DMS 273 treated with DMSO at 0.1 percent for 48 hours (cell line): Measurements from ENCODE around the gene LILRB1.
"Not testable (repeated sequence)": the region's sequence is repeated elsewhere in the genome, so short reads cannot be mapped to it uniquely, and the experiment has no call there.

Experiments used
- DNase-seq: peaks from one replicate; lab custom pipeline; 2025; lab: John Stamatoyannopoulos, UW

Gene LILRB1

GRCh38 chr19:54624934-54625730, 5.2 kb upstream of the LILRB1 start:
- DNase-seq: not testable (repeated sequence)

- no peak for DNase-seq
These were observed 3.5 kb upstream of the LILRB1 start for GRCh38 chr19:54626757-54627156.

DNA sequence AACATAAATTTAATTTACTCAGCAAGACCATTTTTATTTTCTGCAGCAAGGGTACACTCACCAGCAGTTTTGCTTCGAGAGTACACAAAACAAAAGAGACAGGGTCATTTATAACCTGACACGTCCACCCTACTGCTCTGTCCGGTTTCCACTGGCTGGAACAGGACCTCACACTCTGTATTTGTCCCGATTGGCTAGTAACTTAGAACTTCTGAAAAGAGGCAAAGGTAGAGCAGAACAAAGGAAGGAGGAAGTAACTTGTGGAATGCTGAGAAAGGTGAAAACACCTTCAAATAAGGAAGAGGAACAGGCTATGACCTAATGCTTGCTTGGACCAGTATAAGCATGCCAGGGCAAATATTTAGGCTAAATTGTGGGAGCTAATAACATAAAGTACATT, 2.4 kb upstream of the LILRB1 start:
- not testable (repeated sequence) for DNase-seq

DNA sequence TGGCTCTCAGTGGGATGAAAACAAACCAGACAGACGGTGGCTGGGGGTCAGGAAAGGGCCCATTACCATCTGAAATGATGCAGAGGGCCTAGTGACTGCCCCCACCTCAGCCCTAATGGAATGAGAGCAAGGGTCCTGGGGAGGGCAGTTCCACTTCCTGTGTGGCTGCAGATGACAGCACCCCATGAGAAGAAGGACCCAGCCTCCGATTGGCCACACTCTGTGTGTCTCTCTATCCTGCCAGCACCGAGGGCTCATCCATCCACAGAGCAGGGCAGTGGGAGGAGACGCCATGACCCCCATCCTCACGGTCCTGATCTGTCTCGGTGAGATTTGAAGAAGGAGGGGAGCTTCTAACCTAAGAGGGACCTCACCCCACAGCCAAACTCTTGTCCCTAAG, 498 bp downstream of the LILRB1 start:
- no peak for DNase-seq

- DNase-seq: not testable (repeated sequence)
These were observed 1.4 kb downstream of the LILRB1 start for GRCh38 chr19:54631489-54632337.

GRCh38 chr19:54632517-54632916, 2.2 kb downstream of the LILRB1 start:
- DNase-seq: not testable (repeated sequence)

- no peak for DNase-seq
These were observed 3.1 kb downstream of the LILRB1 start for GRCh38 chr19:54633401-54633800.

- not testable (repeated sequence) for DNase-seq
These were observed 5.8 kb downstream of the LILRB1 start for GRCh38 chr19:54636081-54636480.

DNA sequence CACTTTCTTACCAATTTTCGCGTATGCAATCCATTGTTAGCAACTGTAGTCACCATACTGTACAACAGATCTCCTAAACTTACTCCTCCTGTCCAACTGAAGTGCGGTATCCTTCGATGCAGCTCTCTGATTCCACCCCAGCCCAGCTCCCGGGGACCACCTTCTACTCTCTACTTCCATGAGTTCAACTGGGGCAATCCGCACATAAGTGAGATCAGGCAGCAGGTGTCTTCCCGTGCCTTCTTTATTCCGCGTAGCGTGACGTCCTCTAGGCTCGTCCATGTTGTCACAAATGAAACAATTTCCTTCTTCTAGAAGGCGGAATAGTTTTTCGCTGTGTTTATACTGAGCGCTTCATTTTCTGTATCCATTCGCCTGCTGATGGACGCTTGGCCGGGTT, 8.4 kb downstream of the LILRB1 start:
- no peak for DNase-seq

DNA sequence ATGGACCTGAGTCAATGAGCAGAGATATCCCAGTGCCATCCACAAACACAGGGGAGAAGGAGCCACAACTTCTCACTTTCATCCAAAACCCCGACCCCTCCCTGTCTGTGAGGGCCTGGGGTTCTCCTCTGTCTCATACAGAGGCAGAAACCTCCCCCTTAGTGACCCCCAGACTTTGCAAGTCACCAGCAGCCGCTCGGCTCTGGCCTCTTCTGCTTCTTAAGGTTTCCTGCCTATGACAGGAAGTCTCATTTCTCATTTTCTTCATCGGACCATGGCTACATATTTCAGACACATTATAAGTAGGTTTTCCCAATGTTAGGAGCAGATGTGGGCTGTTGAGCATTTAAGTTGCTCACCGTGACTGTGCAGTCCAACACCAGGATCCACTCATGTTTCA, 12.7 kb downstream of the LILRB1 start:
- DNase-seq: not testable (repeated sequence)

DNA sequence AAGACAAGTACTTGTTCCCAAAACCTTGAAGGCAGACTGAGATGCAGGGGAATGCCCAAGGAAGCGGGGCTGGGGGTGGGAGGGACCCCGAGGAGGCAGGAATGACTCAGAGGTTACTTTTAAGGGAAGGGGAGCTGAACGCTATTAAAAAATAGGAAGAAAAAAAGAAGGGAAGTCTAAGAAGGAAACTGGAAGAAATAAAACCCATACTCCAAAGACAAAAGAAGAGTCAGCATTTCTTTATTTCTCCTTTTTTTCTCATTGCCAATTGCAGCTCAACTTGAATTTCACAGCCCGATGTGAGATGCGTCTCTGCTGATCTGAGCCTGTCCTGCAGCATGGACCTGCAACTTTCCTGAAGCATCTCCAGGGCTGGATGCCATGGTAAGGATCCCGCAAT, 13.3 kb downstream of the LILRB1 start:
- DNase-seq: not testable (repeated sequence)

GRCh38 chr19:54644056-54644455, 13.8 kb downstream of the LILRB1 start:
- DNase-seq: no peak

DNA sequence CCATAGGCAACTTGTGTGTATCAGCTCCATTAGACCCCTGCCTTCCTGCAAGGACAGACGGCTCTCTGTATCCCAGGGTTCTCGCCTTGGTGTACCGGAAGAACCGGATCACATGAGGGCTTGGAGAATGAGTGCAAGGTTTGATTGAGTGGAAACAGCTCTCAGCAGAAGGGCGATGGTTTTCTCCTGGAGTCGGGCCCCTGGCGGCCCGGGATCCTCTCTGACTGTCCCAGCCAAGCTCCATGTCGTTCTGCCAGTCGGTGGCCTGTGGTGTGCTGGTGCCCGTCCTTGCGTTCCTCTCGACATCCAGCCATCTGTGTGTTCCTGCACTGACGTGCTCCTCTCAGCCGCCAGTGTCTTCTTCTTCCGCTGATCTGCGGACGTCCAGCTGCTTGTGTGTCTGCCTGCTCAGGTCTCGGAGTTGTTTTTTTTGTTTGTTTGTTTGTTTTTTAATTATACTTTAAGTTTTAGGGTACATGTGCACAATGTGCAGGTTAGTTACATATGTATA, 16.1 kb downstream of the LILRB1 start:
- DNase-seq: no peak

GRCh38 chr19:54648129-54648528, 17.8 kb downstream of the LILRB1 start:
- DNase-seq: no peak

DNA sequence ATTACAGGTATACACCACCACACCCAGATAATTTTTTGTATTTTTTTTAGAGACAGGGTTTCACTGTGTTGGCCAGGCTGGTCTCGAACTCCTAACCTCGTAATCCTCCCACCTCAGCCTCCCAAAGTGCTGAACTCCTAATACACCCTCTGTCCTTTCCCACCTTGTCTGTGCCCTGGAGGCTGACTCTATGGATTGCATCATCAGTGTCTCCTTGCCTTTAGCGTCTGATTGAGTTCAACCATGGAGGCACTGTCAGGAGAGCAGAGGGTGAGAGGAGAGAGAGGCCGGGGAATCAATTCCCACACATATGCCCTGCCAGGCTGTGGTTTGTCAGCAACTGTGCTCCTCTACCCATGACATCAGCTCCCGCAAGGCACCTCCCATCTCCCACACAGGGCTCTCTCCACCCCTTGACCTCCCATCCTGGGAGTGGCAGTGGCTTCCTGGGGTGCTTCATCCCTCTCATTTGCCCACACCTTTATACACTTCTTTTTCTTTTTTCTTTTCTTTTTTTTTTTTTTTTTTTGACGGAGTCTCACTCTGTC, 19.9 kb downstream of the LILRB1 start:
- DNase-seq: no peak

DNA sequence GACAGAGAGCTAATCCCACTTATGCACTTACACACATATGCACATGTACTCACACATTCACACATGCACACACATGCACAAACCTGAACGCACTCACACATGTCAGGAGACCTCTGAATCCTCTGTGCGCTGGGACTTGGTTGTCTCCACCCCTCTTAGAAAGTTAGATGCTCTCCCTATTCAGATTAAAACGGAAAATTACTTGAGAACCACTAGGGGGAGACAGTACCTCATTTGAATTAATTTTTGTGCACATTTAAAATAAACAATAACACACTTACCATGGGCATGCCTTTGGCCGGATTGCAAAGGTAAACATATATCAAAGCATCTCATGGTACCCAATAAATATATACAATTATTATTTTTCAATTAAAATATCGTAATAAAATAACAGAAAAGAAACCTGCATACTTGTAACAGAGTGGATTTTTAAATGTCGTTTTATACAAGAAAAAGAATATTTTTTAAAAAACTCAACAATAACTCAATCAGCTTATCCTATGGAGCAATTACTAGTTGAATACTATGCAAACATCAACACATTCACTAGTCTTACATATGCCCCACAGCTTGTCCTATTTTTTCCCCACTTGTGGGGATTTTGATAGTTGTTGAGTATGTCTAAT, 23.0 kb downstream of the LILRB1 start:
- no peak for DNase-seq

- DNase-seq: no peak
These were observed 24.4 kb downstream of the LILRB1 start for GRCh38 chr19:54654447-54655321.

DNA sequence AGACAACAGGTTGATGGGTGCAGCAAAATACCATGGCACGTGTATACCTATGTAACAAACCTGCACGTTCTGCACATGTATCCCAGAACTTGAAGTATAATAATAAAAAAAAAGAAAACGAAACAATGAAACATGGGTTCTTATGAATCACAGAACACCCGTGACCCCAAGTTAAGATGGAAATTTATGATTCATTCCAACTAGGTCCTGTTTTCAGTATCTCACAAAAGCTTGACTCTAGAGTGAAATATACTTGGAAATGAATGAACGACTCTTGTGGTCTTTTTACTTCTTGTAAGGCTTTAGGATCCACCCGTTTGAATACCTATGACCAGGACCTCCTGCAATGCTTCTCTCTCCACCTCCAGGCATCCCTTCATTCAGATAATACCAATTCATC, 29.0 kb downstream of the LILRB1 start:
- DNase-seq: no peak

GRCh38 chr19:54660306-54660705, 30.0 kb downstream of the LILRB1 start:
- no peak for DNase-seq

DNA sequence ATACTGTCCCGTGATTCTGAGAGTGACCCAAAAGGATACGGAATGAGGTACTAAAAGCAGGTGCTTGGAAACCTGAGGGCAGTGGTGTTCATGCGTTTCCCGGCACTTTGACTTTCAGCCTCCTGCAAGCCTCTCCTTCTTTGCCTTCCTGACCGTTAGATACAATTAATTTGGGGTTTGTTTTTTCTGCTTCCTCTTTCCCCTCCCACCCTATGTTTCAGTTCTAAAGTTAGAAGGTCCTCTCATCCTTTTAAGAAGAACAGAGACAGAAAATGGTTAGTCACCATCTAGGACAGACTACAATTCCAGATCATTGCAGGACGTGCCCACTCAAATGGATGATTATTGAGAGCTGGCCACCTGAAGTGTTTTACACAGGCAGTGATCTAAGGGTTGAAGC, 30.7 kb downstream of the LILRB1 start:
- no peak for DNase-seq

DNA sequence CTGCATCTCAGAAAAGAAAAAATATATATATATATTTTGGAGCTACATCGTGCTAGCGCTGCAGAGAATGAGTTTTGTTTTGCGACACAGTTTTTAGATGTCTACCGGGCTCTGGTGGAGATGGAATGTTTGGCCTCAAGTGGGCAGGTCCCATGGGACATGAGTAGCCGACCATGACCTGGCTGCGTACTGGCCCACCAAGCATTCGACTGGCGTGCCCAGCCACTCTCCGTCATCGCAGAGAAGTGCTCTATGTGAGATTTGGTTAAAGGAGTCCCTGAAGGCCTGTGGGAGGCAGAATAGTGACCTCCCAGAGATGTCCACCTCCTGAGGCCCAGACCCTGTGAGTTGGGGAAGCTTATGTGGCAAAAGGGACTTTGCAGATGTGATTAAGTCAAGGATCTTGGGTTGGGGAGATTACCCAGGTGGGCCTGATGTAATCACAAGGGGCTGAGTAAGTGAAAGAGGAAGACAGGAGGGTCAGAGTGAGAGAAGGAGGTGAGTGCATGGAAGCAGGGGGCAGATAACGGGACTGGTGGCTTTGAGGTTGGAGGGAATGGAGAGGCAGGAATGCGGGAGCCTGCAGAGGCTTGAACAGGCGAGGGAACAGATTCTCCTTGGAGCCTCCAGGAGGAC, 31.7 kb downstream of the LILRB1 start:
- DNase-seq: no peak
